GM12865 (cell line): ENCODE data around the gene CHD6.

Experiments used
- DNase-seq: peaks from one replicate; pipeline ENCODE4 v3.0.0; 2010; ENCODE audit warnings: low read depth
- H3K4me3 ChIP-seq: 2 replicates; pipeline ENCODE4 v1.5.1; 2011; ENCODE audit warnings: mild to moderate bottlenecking, low read depth, low read length, control low read depth
- CTCF ChIP-seq: IDR thresholded peaks from 2 replicates; pipeline ENCODE4 v1.5.1; 2011; ENCODE audit warnings: low read length, control low read depth, low read depth, inconsistent platforms; ENCODE audit not compliant: insufficient read depth; ENCODE audit errors: missing control alignments

CHD6 gene

GRCh38 chr20:41436679-41437078 is 181.5 kb downstream of the CHD6 start:
- no peak for DNase-seq
- no peak overlapping the region for H3K4me3 ChIP-seq
- TF ChIP-seq CTCF: no peak

GRCh38 chr20:41433203-41433602 is 185.0 kb downstream of the CHD6 start:
- H3K4me3 ChIP-seq: no peak overlapping the region
- no peak for DNase-seq
- TF ChIP-seq CTCF: no peak

GRCh38 chr20:41432746-41433145 is 185.4 kb downstream of the CHD6 start:
- TF ChIP-seq CTCF: no peak
- 0 out of 2 replicates have a peak overlapping the region, but pooled peaks have one; percentile 11 for H3K4me3 ChIP-seq
- DNase-seq: peak; percentile 44

GRCh38 chr20:41428285-41428684 is 189.9 kb downstream of the CHD6 start:
- TF ChIP-seq CTCF: no peak
- DNase-seq: no peak
- H3K4me3 ChIP-seq: no peak overlapping the region

GRCh38 chr20:41427833-41428232 is 190.3 kb downstream of the CHD6 start:
- no peak overlapping the region for H3K4me3 ChIP-seq
- TF ChIP-seq CTCF: no peak
- DNase-seq: no peak

GRCh38 chr20:41426976-41427375 is 191.2 kb downstream of the CHD6 start:
- H3K4me3 ChIP-seq: no peak overlapping the region
- no peak for DNase-seq
- no peak for TF ChIP-seq CTCF

GRCh38 chr20:41426086-41426830 is 191.9 kb downstream of the CHD6 start:
- no peak for TF ChIP-seq CTCF
- H3K4me3 ChIP-seq: no peak overlapping the region
- DNase-seq: no peak
